Heart left ventricle (tissue), 13 donors: Measurements from ENCODE around the gene STPG4.

Experiments used
- POLR2A ChIP-seq, 2 donors: fragments of 450-650 bp; IDR thresholded peaks; one replicate each; pipeline ENCODE4 v1.6.1; 2017; ENCODE audit warnings: antibody characterized with exemption in 2 of 2, mild to moderate bottlenecking in 2 of 2, moderate library complexity in 2 of 2
- TF ChIP-seq, protein P1 (sequence below), 12 donors: fragments of 200-600 bp; sonication (generic) in 4 of 12; IDR thresholded peaks; one replicate each; pipeline versions ENCODE4 v1.5.0 to v1.8.0; 2018 to 2022; ENCODE audit warnings: antibody characterized with exemption in 12 of 12, mild to moderate bottlenecking in 5 of 12
- donor health status: ischemic (EF 13 %, LVEDD 7.1; RV severe dilation, severe dysfunction).
- donor health status: DM: no; HTN: yes; CAD: no.
- donor health status: DM: no; HTN: no; CAD: no.
- donor health status: ischemic (EF 25% LVEDD 6.9; RV normal size, moderate dysfunction).
- donor health status: ischemic (EF 25% LVEDD 5.7; RV mildly dilated, moderate dysfunction).
- donor health status: ischemic (EF 35%, LVEDD 5.7; RV mildly dilated, moderate dysfunction).
- donor health status: nonischemic (EF 11% LVEDD 7.7; RV severe dilation, severe dysfunction).
- donor health status: DM: yes; HTN: yes; CAD: no.
- donor health status: PGD.
- donor health status: ischemic (EF 29% LVEDD 5.4; RV normal size, mild dysfunction).
- donor health status: nonischemic (EF 23%, LVEDD 6.1; RV moderate dilation, normal function).

DNA sequence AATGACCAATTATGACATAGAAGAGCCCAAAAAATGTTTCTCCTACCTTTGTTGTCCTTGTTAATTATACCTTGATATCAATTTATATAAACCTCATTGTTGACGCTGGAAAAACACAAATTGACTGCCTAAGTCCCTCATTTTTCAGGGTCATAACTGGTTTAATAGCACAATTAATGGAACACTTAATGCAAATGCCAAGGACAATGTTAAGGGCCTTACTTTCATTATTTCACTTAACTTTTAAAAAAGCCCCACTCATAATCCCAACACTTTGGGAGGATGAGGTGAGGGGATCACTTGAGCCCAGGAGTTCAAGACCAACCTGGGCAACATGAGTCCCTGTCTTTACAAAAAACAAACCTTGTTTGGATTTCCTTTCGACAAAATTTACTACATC lies 3.5 kb upstream of the STPG4 start:
- no peak for TF ChIP-seq POLR2A (IDR thresholded peaks at IDR 0.05)
- TF ChIP-seq, protein P1, sequence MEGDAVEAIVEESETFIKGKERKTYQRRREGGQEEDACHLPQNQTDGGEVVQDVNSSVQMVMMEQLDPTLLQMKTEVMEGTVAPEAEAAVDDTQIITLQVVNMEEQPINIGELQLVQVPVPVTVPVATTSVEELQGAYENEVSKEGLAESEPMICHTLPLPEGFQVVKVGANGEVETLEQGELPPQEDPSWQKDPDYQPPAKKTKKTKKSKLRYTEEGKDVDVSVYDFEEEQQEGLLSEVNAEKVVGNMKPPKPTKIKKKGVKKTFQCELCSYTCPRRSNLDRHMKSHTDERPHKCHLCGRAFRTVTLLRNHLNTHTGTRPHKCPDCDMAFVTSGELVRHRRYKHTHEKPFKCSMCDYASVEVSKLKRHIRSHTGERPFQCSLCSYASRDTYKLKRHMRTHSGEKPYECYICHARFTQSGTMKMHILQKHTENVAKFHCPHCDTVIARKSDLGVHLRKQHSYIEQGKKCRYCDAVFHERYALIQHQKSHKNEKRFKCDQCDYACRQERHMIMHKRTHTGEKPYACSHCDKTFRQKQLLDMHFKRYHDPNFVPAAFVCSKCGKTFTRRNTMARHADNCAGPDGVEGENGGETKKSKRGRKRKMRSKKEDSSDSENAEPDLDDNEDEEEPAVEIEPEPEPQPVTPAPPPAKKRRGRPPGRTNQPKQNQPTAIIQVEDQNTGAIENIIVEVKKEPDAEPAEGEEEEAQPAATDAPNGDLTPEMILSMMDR (IDR thresholded peaks at IDR 0.05) = no peak
